Immature natural killer cell (primary cell): ENCODE data around the gene HOXD12. TPM values are rescaled to one million over a fixed set of nuclear protein-coding genes. Genes with fewer than 3 reads are reported as not detected.

ENCODE experiments used
- DNase-seq, 3 donors: peaks; one replicate each; pipeline ENCODE4 v3.0.0; 2022; ENCODE audit warnings: mixed read lengths in 1 of 3
- H3K27ac Mint-ChIP-seq, 6 donors: one replicate each; pipeline ENCODE4 v1.8.0; 2020; ENCODE audit warnings: mixed read lengths in 6 of 6, mild to moderate bottlenecking in 5 of 6, inconsistent platforms in 4 of 6, moderate library complexity in 3 of 6
- H3K27me3 Mint-ChIP-seq, 3 donors: one replicate each; pipeline ENCODE4 v1.8.0; 2020 to 2021; ENCODE audit warnings: low read depth in 3 of 3, mild to moderate bottlenecking in 3 of 3, mixed read lengths in 3 of 3, moderate library complexity in 3 of 3, inconsistent platforms in 1 of 3
- H3K36me3 Mint-ChIP-seq, 3 donors: one replicate each; pipeline ENCODE4 v1.8.0; 2020; ENCODE audit warnings: mixed read lengths in 3 of 3, inconsistent platforms in 2 of 3, mild to moderate bottlenecking in 2 of 3
- H3K4me1 Mint-ChIP-seq, 2 donors: one replicate each; pipeline ENCODE4 v1.8.0; 2020; ENCODE audit warnings: inconsistent platforms in 2 of 2, mild to moderate bottlenecking in 2 of 2, mixed read lengths in 2 of 2, moderate library complexity in 1 of 2
- H3K4me3 Mint-ChIP-seq, 5 donors: one replicate each; pipeline ENCODE4 v1.8.0; 2020; ENCODE audit warnings: mild to moderate bottlenecking in 5 of 5, mixed read lengths in 5 of 5, inconsistent platforms in 3 of 5, moderate library complexity in 3 of 5
- H3K9me3 Mint-ChIP-seq, 6 donors: one replicate each; pipeline ENCODE4 v1.8.0; 2020; ENCODE audit warnings: mild to moderate bottlenecking in 6 of 6, mixed read lengths in 6 of 6, inconsistent platforms in 4 of 6, moderate library complexity in 3 of 6
- polyA plus RNA-seq, 3 donors: library from polyadenylated mRNA; unstranded; fragments of 300-500 nt; fragmentation: Illumina TruSeq; gene quantifications; one replicate each; pipeline ENCODE4 v1.2.3, GENCODE V29; 2021

The HOXD12 gene
- polyA plus RNA-seq, 3 donors from 2014 or later, result not detected

- Mint-ChIP-seq H3K4me3 (peak overlapping the region in 1 of 5 donors; percentile 14), H3K27ac (peak overlapping the region in 1 of 6 donors; percentile 15), H3K36me3 (peaks cover 0 to 2% (median 0%) of the 10 kb centered on the region in 3 donors), H3K4me1 (peaks cover 30 to 46% of the 10 kb centered on the region in 2 donors), H3K9me3 (peaks cover 0 to 9% (median 1%) of the 10 kb centered on the region in 6 donors), H3K27me3 (peaks cover 56 to 70% (median 69%) of the 10 kb centered on the region in 3 donors)
- DNase-seq, result peak; percentile 44 to 59 (median 53)
Observed at GRCh38 chr2:176126929-176127773, 27.6 kb downstream of the HOXD12 start.

GRCh38 chr2:176127774-176128072 is 28.1 kb downstream of the HOXD12 start:
- Mint-ChIP-seq H3K27ac (no peak overlapping the region), H3K4me3 (peak overlapping the region in 1 of 5 donors; percentile 60), H3K36me3 (peaks cover 0 to 5% (median 0%) of the 10 kb centered on the region in 3 donors), H3K27me3 (peaks cover 57 to 73% (median 72%) of the 10 kb centered on the region in 3 donors), H3K9me3 (peaks cover 0 to 9% (median 3%) of the 10 kb centered on the region in 6 donors), H3K4me1 (peaks cover 32 to 52% of the 10 kb centered on the region in 2 donors)
- DNase-seq, result no peak

GRCh38 chr2:176128172-176128981 is 28.8 kb downstream of the HOXD12 start:
- H3K4me1 Mint-ChIP-seq, result peaks cover 32 to 55% of the 10 kb centered on the region in 2 donors
- peaks cover 57 to 79% (median 78%) of the 10 kb centered on the region in 3 donors for H3K27me3 Mint-ChIP-seq
- H3K4me3 Mint-ChIP-seq, result peak overlapping the region; percentile 33 to 64 (median 50)
- peaks cover 0 to 10% (median 3%) of the 10 kb centered on the region in 6 donors for H3K9me3 Mint-ChIP-seq
- H3K27ac Mint-ChIP-seq, result peak overlapping the region in 3 of 6 donors; percentile 28 to 84 (median 69)
- DNase-seq, result no peak
- peaks cover 0 to 5% (median 0%) of the 10 kb centered on the region in 3 donors for H3K36me3 Mint-ChIP-seq

GRCh38 chr2:176128982-176129796 is 29.6 kb downstream of the HOXD12 start, which contains the start of gene HOXD8:
TSS of gene HOXD8 (plus strand) at chr2:176129705. CDS start at chr2:176130367, 662 bp downstream.
- peak within 1 kb of the TSS; percentile 67 to 82 (median 71) for H3K4me3 Mint-ChIP-seq
- peaks cover 26 to 50% of the 10 kb centered on the region in 2 donors for H3K4me1 Mint-ChIP-seq
- no peak for DNase-seq
- H3K27me3 Mint-ChIP-seq, result peaks cover 54 to 79% (median 78%) of the 10 kb centered on the region in 3 donors
- H3K9me3 Mint-ChIP-seq, result peaks cover 0 to 15% (median 3%) of the 10 kb centered on the region in 6 donors
- H3K27ac Mint-ChIP-seq, result peak within 1 kb of the TSS in 2 of 6 donors; percentile 69 to 84
- H3K36me3 Mint-ChIP-seq, result peaks cover 0 to 5% (median 0%) of the 10 kb centered on the region in 3 donors

- H3K4me1 Mint-ChIP-seq, result peaks cover 26 to 50% of the 10 kb centered on the region in 2 donors
- peaks cover 0 to 15% (median 3%) of the 10 kb centered on the region in 6 donors for H3K9me3 Mint-ChIP-seq
- no peak for DNase-seq
- no peak overlapping the region for H3K27ac Mint-ChIP-seq
- peak overlapping the region; percentile 27 to 63 (median 43) for H3K4me3 Mint-ChIP-seq
- peaks cover 0 to 5% (median 0%) of the 10 kb centered on the region in 3 donors for H3K36me3 Mint-ChIP-seq
- peaks cover 56 to 79% (median 74%) of the 10 kb centered on the region in 3 donors for H3K27me3 Mint-ChIP-seq
Observed at GRCh38 chr2:176129813-176130146, 30.2 kb downstream of the HOXD12 start.

GRCh38 chr2:176130147-176130956 is 30.8 kb downstream of the HOXD12 start:
- Mint-ChIP-seq H3K36me3 (peaks cover 0 to 5% (median 0%) of the 10 kb centered on the region in 3 donors), H3K4me3 (peak overlapping the region; percentile 63 to 82 (median 67)), H3K27me3 (peaks cover 58 to 79% (median 76%) of the 10 kb centered on the region in 3 donors), H3K4me1 (peaks cover 27 to 52% of the 10 kb centered on the region in 2 donors), H3K9me3 (peaks cover 0 to 17% (median 4%) of the 10 kb centered on the region in 6 donors), H3K27ac (peak overlapping the region in 1 of 6 donors; percentile 47)
- DNase-seq, result peak; percentile 38 to 52 (median 45)

GRCh38 chr2:176130957-176131847 is 31.6 kb downstream of the HOXD12 start:
- Mint-ChIP-seq H3K36me3 (peaks cover 0 to 5% (median 0%) of the 10 kb centered on the region in 3 donors), H3K27me3 (peaks cover 65 to 81% (median 80%) of the 10 kb centered on the region in 3 donors), H3K27ac (peak overlapping the region in 1 of 6 donors; percentile 47), H3K9me3 (peaks cover 0 to 22% (median 6%) of the 10 kb centered on the region in 6 donors), H3K4me1 (peaks cover 33 to 60% of the 10 kb centered on the region in 2 donors), H3K4me3 (peak overlapping the region; percentile 63 to 98 (median 73))
- no peak for DNase-seq

- DNase-seq, result no peak
- Mint-ChIP-seq H3K9me3 (peaks cover 0 to 22% (median 5%) of the 10 kb centered on the region in 6 donors), H3K27ac (peak overlapping the region in 1 of 6 donors; percentile 39), H3K4me1 (peaks cover 33 to 59% of the 10 kb centered on the region in 2 donors), H3K4me3 (peak overlapping the region; percentile 80 to 98 (median 86)), H3K36me3 (peaks cover 0 to 5% (median 0%) of the 10 kb centered on the region in 3 donors), H3K27me3 (peaks cover 64 to 78% (median 77%) of the 10 kb centered on the region in 3 donors)
Observed at GRCh38 chr2:176131848-176132158, 32.2 kb downstream of the HOXD12 start.

GRCh38 chr2:176132205-176133171 is 32.9 kb downstream of the HOXD12 start:
- DNase-seq, result peak in 1 of 3 donors; percentile 32
- Mint-ChIP-seq H3K36me3 (peaks cover 0 to 5% (median 0%) of the 10 kb centered on the region in 3 donors), H3K4me3 (peak overlapping the region; percentile 80 to 98 (median 86)), H3K27ac (peak overlapping the region in 1 of 6 donors; percentile 39), H3K9me3 (peaks cover 0 to 22% (median 5%) of the 10 kb centered on the region in 6 donors), H3K4me1 (peaks cover 34 to 57% of the 10 kb centered on the region in 2 donors), H3K27me3 (peaks cover 65 to 77% (median 74%) of the 10 kb centered on the region in 3 donors)

GRCh38 chr2:176133389-176133788 is 33.8 kb downstream of the HOXD12 start:
- H3K4me1 Mint-ChIP-seq, result peaks cover 30 to 53% of the 10 kb centered on the region in 2 donors
- peak overlapping the region in 1 of 5 donors; percentile 8 for H3K4me3 Mint-ChIP-seq
- H3K27ac Mint-ChIP-seq, result no peak overlapping the region

More at GRCh38 chr2:176133389-176133788, 33.8 kb downstream of the HOXD12 start:
- no peak for DNase-seq
- Mint-ChIP-seq H3K27me3 (peaks cover 67 to 77% (median 68%) of the 10 kb centered on the region in 3 donors), H3K9me3 (peaks cover 2 to 24% (median 6%) of the 10 kb centered on the region in 6 donors), H3K36me3 (peaks cover 0 to 5% (median 1%) of the 10 kb centered on the region in 3 donors)
